WERI-Rb-1 (cell line): ENCODE measurements around the gene CSF2.

Experiments used
- DNase-seq: peaks from one replicate; pipeline ENCODE4 v3.0.0-alpha.2; 2020
- H3K27ac ChIP-seq: fragments of 250-450 bp; sonication (Bioruptor Pico); 2 replicates; pipeline ENCODE4 v1.5.1; 2020; ENCODE audit warnings: mild to moderate bottlenecking, moderate library complexity
- H3K27me3 ChIP-seq: fragments of 250-450 bp; sonication (Bioruptor Pico); 2 replicates; pipeline ENCODE4 v1.5.1; 2021; ENCODE audit warnings: mild to moderate bottlenecking, low read depth, moderate library complexity; ENCODE audit not compliant: insufficient read depth, severe bottlenecking
- H3K36me3 ChIP-seq: fragments of 250-450 bp; sonication (Bioruptor Pico); 2 replicates; pipeline ENCODE4 v1.5.1; 2020; ENCODE audit warnings: mild to moderate bottlenecking, moderate library complexity
- H3K4me3 ChIP-seq: 2 replicates; pipeline ENCODE4 v1.5.1; 2011; ENCODE audit warnings: low read depth, mild to moderate bottlenecking, control low read depth, low read length
- H3K9me3 ChIP-seq: fragments of 250-450 bp; sonication (Bioruptor Pico); 2 replicates; pipeline ENCODE4 v1.5.1; 2021; ENCODE audit warnings: mild to moderate bottlenecking, moderate library complexity; ENCODE audit not compliant: severe bottlenecking
- CTCF ChIP-seq: IDR thresholded peaks from 2 replicates; pipeline ENCODE4 v1.5.1; 2011; ENCODE audit warnings: low read depth, mild to moderate bottlenecking, control low read depth, inconsistent platforms, low read length

CSF2 gene

GRCh38 chr5:132074091-132074771 is 642 bp downstream of the CSF2 start:
- DNase-seq = no peak
- TF ChIP-seq CTCF = no peak
- no peak overlapping the region for H3K27ac ChIP-seq

GRCh38 chr5:132074772-132075718 is 1.5 kb downstream of the CSF2 start:
- H3K27ac ChIP-seq = no peak overlapping the region
- no peaks in the 10 kb centered on the region for H3K27me3 ChIP-seq
- DNase-seq = no peak
- H3K4me3 ChIP-seq = no peak overlapping the region
- no peaks in the 10 kb centered on the region for H3K36me3 ChIP-seq
- TF ChIP-seq CTCF = no peak
- no peaks in the 10 kb centered on the region for H3K9me3 ChIP-seq

More at GRCh38 chr5:132074091-132074771, 642 bp downstream of the CSF2 start:
- Histone ChIP-seq H3K9me3 (no peaks in the 10 kb centered on the region), H3K27me3 (no peaks in the 10 kb centered on the region), H3K4me3 (no peak overlapping the region), H3K36me3 (no peaks in the 10 kb centered on the region)

- TF ChIP-seq CTCF = no peak
- no peak overlapping the region for H3K4me3 ChIP-seq
- no peaks in the 10 kb centered on the region for H3K9me3 ChIP-seq
- H3K27me3 ChIP-seq = no peaks in the 10 kb centered on the region
- H3K36me3 ChIP-seq = no peaks in the 10 kb centered on the region
- no peak overlapping the region for H3K27ac ChIP-seq
- DNase-seq = no peak
Observed at GRCh38 chr5:132075719-132076077, 2.1 kb downstream of the CSF2 start.

GRCh38 chr5:132076202-132076830 is 2.7 kb downstream of the CSF2 start:
- no peaks in the 10 kb centered on the region for H3K9me3 ChIP-seq
- no peaks in the 10 kb centered on the region for H3K27me3 ChIP-seq
- no peak overlapping the region for H3K27ac ChIP-seq
- no peak for TF ChIP-seq CTCF
- DNase-seq = no peak
- no peak overlapping the region for H3K4me3 ChIP-seq
- no peaks in the 10 kb centered on the region for H3K36me3 ChIP-seq

GRCh38 chr5:132076983-132077382 is 3.4 kb downstream of the CSF2 start:
- Histone ChIP-seq H3K9me3 (no peaks in the 10 kb centered on the region), H3K27ac (no peak overlapping the region), H3K36me3 (no peaks in the 10 kb centered on the region), H3K27me3 (no peaks in the 10 kb centered on the region), H3K4me3 (no peak overlapping the region)
- DNase-seq = no peak
- TF ChIP-seq CTCF = no peak
